ENCODE data around the gene DNASE2.
"Not testable (repeated sequence)": the region's sequence is repeated elsewhere in the genome, so short reads cannot be mapped to it uniquely, and the experiment has no call there.

The DNASE2 gene

DNA sequence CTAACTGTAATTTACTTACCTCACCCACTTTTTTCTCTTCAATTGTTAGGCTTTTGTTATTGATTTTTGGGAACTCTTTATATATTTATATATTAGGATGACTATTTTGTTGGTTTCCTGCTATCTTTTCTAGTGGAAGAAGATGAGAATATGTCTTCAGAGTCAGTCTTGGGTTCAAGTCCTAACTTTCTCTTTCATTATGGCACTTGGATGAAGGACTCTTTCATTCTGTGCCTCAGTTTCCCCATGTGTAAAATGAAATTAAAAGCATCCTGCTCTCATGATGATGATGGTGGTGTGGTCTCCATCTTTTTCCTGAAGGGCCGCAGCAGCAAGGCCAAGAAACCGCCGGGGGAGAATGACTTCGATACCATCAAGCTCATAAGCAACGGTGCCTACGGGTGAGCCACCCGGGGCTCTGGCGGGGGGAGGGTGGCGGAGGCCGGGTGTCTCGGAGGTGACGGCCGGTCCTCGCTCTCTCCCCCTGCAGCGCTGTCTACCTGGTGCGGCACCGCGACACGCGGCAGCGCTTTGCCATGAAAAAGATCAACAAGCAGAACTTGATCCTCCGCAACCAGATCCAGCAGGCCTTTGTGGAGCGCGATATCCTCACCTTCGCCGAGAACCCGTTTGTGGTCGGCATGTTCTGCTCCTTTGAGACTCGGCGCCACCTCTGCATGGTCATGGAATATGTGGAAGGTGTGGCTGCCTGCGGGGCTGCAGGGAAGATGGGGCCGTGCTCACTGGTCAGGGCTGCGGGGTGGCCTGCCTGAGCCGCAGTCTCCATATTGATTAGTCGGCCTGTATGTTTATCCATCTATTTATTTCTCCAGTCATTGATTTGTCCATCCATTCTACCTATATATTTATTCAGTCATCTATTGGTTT lies 23.0 kb downstream of the DNASE2 start:
- H3K79me2 ChIP-seq (ENCODE audit: control insufficient read depth, insufficient read depth, low read length, unreplicated experiment) = no peaks in the 10 kb centered on the region
- no peak overlapping the region for H3K27ac ChIP-seq (ENCODE audit: low read depth, low read length)
- H2AFZ ChIP-seq (ENCODE audit: low read length, unreplicated experiment) = no peak overlapping the region
- H3K36me3 ChIP-seq (ENCODE audit: insufficient read depth, low read length) = no peaks in the 10 kb centered on the region
- no peak overlapping the region for H3K4me3 ChIP-seq (ENCODE audit: low read depth, low read length)
- no peaks in the 10 kb centered on the region for H3K4me1 ChIP-seq (ENCODE audit: control insufficient read depth, insufficient read depth, low read length, unreplicated experiment)
- H3K27me3 ChIP-seq (ENCODE audit: insufficient read depth, low read length) = no peaks in the 10 kb centered on the region

- H3K4me3 ChIP-seq (ENCODE audit: low read depth, low read length) = no peak overlapping the region
- H3K27me3 ChIP-seq (ENCODE audit: insufficient read depth, low read length) = no peaks in the 10 kb centered on the region
- no peaks in the 10 kb centered on the region for H3K36me3 ChIP-seq (ENCODE audit: insufficient read depth, low read length)
- H2AFZ ChIP-seq (ENCODE audit: low read length, unreplicated experiment) = no peak overlapping the region
- no peaks in the 10 kb centered on the region for H3K79me2 ChIP-seq (ENCODE audit: control insufficient read depth, insufficient read depth, low read length, unreplicated experiment)
- no peak overlapping the region for H3K27ac ChIP-seq (ENCODE audit: low read depth, low read length)
- no peaks in the 10 kb centered on the region for H3K4me1 ChIP-seq (ENCODE audit: control insufficient read depth, insufficient read depth, low read length, unreplicated experiment)
Observed at GRCh38 chr19:12856653-12857052, 24.6 kb downstream of the DNASE2 start.

DNA sequence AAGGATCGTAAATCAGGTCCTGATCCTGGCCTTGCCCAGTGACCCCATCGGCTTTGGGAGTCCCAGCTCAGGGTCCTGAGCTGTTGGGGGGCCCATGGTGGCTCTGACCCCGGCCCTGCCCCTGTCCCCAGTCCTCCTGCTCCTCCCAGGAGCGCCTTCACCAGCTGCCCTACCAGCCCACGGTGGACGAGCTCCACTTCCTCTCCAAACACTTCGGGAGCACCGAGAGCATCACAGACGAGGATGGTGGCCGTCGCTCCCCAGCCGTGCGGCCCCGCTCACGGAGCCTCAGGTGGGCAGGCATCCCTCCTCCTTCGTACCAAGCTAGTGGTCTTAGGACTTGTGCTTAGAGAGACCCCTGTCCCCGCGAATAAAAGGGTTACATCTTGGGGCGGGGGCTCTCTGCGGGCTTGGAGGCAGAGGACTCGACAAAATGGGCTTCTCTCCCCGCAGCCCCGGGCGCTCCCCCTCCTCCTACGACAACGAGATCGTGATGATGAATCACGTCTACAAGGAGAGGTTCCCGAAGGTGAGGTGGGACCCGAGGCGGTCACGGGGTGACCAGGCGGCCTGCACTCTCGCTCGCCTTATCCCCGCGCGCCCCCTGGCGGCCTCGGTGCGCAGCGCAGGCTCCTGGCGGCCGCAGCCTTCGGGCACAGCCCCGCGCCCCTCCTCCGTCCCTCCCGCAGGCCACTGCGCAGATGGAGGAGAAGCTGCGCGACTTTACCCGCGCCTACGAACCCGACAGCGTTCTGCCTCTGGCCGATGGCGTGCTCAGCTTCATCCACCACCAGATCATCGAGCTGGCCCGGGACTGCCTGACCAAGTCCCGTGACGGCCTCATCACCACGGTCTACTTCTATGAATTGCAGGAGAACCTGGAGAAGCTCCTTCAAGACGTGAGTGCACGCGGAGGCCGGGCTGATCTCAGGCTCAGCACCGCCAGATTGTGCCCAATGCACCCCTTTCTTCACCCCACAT lies 33.8 kb downstream of the DNASE2 start:
- Histone ChIP-seq H3K4me1 (ENCODE audit: control insufficient read depth, insufficient read depth, low read length, unreplicated experiment) (peaks cover 2% of the 10 kb centered on the region), H3K4me3 (ENCODE audit: low read depth, low read length) (peak overlapping the region; percentile 59), H3K79me2 (ENCODE audit: control insufficient read depth, insufficient read depth, low read length, unreplicated experiment) (no peaks in the 10 kb centered on the region), H3K36me3 (ENCODE audit: insufficient read depth, low read length) (no peaks in the 10 kb centered on the region), H3K27me3 (ENCODE audit: insufficient read depth, low read length) (no peaks in the 10 kb centered on the region), H2AFZ (ENCODE audit: low read length, unreplicated experiment) (no peak overlapping the region), H3K27ac (ENCODE audit: low read depth, low read length) (no peak overlapping the region)

- H3K79me2 ChIP-seq (ENCODE audit: control insufficient read depth, insufficient read depth, low read length, unreplicated experiment); H3K27me3 ChIP-seq (ENCODE audit: insufficient read depth, low read length); H3K27ac ChIP-seq (ENCODE audit: low read depth, low read length); H2AFZ ChIP-seq (ENCODE audit: low read length, unreplicated experiment); H3K4me3 ChIP-seq (ENCODE audit: low read depth, low read length); H3K4me1 ChIP-seq (ENCODE audit: control insufficient read depth, insufficient read depth, low read length, unreplicated experiment); H3K36me3 ChIP-seq (ENCODE audit: insufficient read depth, low read length): not testable (repeated sequence)
Observed at GRCh38 chr19:12846613-12847012, 34.6 kb downstream of the DNASE2 start.

DNA sequence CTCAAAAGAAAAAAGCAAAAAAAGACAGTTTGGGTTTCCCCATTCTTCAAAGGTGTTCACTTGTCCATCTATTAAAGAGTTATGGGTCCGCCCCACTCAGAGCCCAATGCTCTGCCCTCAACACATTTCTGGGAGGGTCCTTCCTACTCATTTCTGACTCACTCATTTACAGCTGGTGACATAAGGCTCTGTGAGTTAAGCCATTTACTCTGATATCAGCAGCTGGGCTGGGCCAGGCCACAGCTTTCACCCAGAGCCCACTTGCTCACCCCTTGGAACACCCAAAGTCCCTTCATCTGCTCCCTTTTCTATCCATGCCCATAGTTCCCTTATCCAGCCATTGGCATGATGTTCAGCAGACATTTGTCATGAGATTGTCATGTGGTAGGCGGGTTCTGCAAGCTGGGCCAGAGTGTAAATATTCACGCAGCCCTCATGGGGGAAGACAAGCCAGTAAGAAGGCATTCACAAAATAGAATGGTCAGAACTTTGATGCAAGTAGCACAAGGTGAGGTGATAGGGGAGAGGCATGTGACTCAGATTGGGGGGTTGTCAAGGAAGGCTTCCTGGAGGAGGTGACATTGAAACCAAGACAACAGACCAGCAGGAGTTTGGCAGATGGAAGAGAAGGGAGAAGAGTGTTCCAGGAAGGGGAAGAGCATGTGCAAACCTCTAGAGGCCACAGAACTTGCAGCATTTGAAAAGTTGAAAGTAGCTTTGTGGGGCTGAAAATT lies 37.1 kb downstream of the DNASE2 start:
- Histone ChIP-seq H2AFZ (ENCODE audit: low read length, unreplicated experiment) (no peak overlapping the region), H3K27ac (ENCODE audit: low read depth, low read length) (no peak overlapping the region), H3K79me2 (ENCODE audit: control insufficient read depth, insufficient read depth, low read length, unreplicated experiment) (no peaks in the 10 kb centered on the region), H3K4me1 (ENCODE audit: control insufficient read depth, insufficient read depth, low read length, unreplicated experiment) (peaks cover 2% of the 10 kb centered on the region), H3K36me3 (ENCODE audit: insufficient read depth, low read length) (no peaks in the 10 kb centered on the region), H3K27me3 (ENCODE audit: insufficient read depth, low read length) (peaks cover 16% of the 10 kb centered on the region), H3K4me3 (ENCODE audit: low read depth, low read length) (no peak overlapping the region)

GRCh38 chr19:12843328-12843727 lies 37.9 kb downstream of the DNASE2 start:
- Histone ChIP-seq H3K79me2 (ENCODE audit: control insufficient read depth, insufficient read depth, low read length, unreplicated experiment) (no peaks in the 10 kb centered on the region), H2AFZ (ENCODE audit: low read length, unreplicated experiment) (no peak overlapping the region), H3K4me1 (ENCODE audit: control insufficient read depth, insufficient read depth, low read length, unreplicated experiment) (peaks cover 2% of the 10 kb centered on the region), H3K27me3 (ENCODE audit: insufficient read depth, low read length) (peaks cover 24% of the 10 kb centered on the region), H3K4me3 (ENCODE audit: low read depth, low read length) (no peak overlapping the region), H3K27ac (ENCODE audit: low read depth, low read length) (no peak overlapping the region), H3K36me3 (ENCODE audit: insufficient read depth, low read length) (no peaks in the 10 kb centered on the region)

GRCh38 chr19:12842511-12842910 lies 38.7 kb downstream of the DNASE2 start:
- H3K79me2 ChIP-seq (ENCODE audit: control insufficient read depth, insufficient read depth, low read length, unreplicated experiment) = no peaks in the 10 kb centered on the region
- no peaks in the 10 kb centered on the region for H3K36me3 ChIP-seq (ENCODE audit: insufficient read depth, low read length)
- H3K27me3 ChIP-seq (ENCODE audit: insufficient read depth, low read length) = peaks cover 30% of the 10 kb centered on the region
- no peak overlapping the region for H2AFZ ChIP-seq (ENCODE audit: low read length, unreplicated experiment)
- H3K4me1 ChIP-seq (ENCODE audit: control insufficient read depth, insufficient read depth, low read length, unreplicated experiment) = peaks cover 2% of the 10 kb centered on the region
- H3K27ac ChIP-seq (ENCODE audit: low read depth, low read length) = no peak overlapping the region
- no peak overlapping the region for H3K4me3 ChIP-seq (ENCODE audit: low read depth, low read length)

DNA sequence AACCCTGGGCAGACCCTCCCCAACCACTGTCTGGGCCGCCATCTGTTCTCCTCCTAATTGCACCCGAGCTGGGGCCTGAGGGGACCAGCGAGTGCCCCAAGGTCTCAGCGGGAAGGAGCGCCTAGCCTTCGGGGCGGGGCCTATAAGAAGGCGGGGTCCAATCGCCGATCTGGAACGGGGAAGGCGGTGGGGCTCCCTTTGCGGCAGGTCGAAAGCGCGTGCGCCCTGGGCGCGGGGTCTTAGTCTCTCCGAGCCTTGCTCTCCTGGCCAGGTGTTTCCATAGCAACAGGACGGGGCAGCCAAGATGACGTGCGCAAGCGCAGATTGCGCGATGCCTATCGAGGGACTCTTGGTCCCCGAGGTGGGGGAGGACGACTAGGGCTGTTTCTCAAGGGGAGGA lies 40.2 kb downstream of the DNASE2 start:
- H2AFZ ChIP-seq (ENCODE audit: low read length, unreplicated experiment) = peak overlapping the region; percentile 75
- H3K27ac ChIP-seq (ENCODE audit: low read depth, low read length) = no peak overlapping the region
- peaks cover 38% of the 10 kb centered on the region for H3K27me3 ChIP-seq (ENCODE audit: insufficient read depth, low read length)
- H3K4me3 ChIP-seq (ENCODE audit: low read depth, low read length) = peak overlapping the region; percentile 69
- no peaks in the 10 kb centered on the region for H3K79me2 ChIP-seq (ENCODE audit: control insufficient read depth, insufficient read depth, low read length, unreplicated experiment)
- H3K36me3 ChIP-seq (ENCODE audit: insufficient read depth, low read length) = no peaks in the 10 kb centered on the region
- H3K4me1 ChIP-seq (ENCODE audit: control insufficient read depth, insufficient read depth, low read length, unreplicated experiment) = peaks cover 2% of the 10 kb centered on the region

DNA sequence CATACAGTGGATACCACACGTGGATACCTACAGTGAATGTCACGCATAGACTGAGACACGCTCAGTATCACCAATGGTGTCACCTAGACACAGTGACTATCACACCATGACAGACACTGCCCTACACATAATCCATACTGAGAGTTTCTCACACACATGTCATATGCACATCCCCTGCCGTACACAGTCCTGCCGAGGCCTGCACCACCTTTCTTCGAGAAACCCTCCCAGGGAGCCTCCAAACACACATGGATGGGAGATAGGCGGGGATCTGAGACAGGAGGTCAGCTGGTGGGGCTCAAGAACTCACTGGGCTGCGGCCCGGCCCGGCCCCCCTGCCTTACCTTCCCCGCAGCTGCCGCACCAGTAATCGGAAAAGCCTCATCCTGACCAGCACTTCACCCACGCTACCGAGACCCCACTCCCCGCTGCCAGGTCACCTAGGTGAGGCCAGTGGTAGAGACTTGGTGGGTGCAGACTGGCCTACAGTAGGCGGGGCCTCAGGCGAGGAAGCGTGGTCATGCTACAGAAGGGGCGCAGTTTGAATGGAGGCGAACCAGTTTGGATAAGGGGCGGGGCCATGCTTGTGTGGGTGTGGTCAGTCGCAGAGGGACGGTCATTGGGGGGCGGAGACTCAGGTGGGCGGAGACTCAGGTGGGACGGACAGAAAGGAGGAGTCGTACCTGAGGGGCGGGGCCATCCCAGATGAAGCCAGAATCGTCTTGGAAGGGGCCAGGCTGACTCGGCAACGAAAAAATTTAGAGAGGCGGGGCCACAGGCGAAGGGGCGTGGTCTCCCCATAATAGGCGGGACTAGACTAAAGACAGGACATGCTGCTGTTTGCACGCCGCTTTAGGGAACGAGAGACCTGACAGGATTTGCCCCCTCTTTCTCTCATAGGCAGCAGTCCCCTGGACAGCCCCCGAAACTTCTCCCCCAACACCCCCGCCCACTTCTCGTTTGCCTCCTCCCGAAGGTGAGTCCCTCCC lies 40.9 kb downstream of the DNASE2 start:
- H3K4me3 ChIP-seq (ENCODE audit: low read depth, low read length) = peak overlapping the region; percentile 69
- peak overlapping the region; percentile 75 for H2AFZ ChIP-seq (ENCODE audit: low read length, unreplicated experiment)
- no peak overlapping the region for H3K27ac ChIP-seq (ENCODE audit: low read depth, low read length)
- H3K79me2 ChIP-seq (ENCODE audit: control insufficient read depth, insufficient read depth, low read length, unreplicated experiment) = no peaks in the 10 kb centered on the region
- H3K4me1 ChIP-seq (ENCODE audit: control insufficient read depth, insufficient read depth, low read length, unreplicated experiment) = peaks cover 2% of the 10 kb centered on the region
- no peaks in the 10 kb centered on the region for H3K36me3 ChIP-seq (ENCODE audit: insufficient read depth, low read length)
- peaks cover 45% of the 10 kb centered on the region for H3K27me3 ChIP-seq (ENCODE audit: insufficient read depth, low read length)
